Activated T-helper 17 cell treated with anti-CD3 and anti-CD28 coated beads, Interleukin-2, amount 50 U/mL, for 72 hours (primary cell): Measurements from ENCODE around the gene COPZ2. TPM values are rescaled to one million over a fixed set of nuclear protein-coding genes. Genes with fewer than 3 reads are reported as not detected.
"Not testable (repeated sequence)": the region's sequence is repeated elsewhere in the genome, so short reads cannot be mapped to it uniquely, and the experiment has no call there.

ENCODE experiments used
- ATAC-seq: fragments of 150-1000 bp; cut with Tn5 transposase; replicated peaks from 2 replicates; pipeline ENCODE4 v1.10.0; 2021; ENCODE audit warnings: mild to moderate bottlenecking, moderate library complexity
- H3K27ac Mint-ChIP-seq: one replicate; pipeline ENCODE4 v1.8.0; 2022; ENCODE audit warnings: mixed read lengths
- H3K27me3 Mint-ChIP-seq: one replicate; pipeline ENCODE4 v1.8.0; 2022; ENCODE audit warnings: mixed read lengths
- H3K36me3 Mint-ChIP-seq: one replicate; pipeline ENCODE4 v1.8.0; 2022; ENCODE audit warnings: low read depth, mild to moderate bottlenecking, mixed read lengths
- H3K4me1 Mint-ChIP-seq: one replicate; pipeline ENCODE4 v1.8.0; 2022; ENCODE audit warnings: mixed read lengths
- H3K4me3 Mint-ChIP-seq: one replicate; pipeline ENCODE4 v1.8.0; 2022; ENCODE audit warnings: mild to moderate bottlenecking, mixed read lengths
- H3K9me3 Mint-ChIP-seq: one replicate; pipeline ENCODE4 v1.8.0; 2022; ENCODE audit warnings: mixed read lengths
- total RNA-seq, 2 donors: library from RNA; stranded (reverse); gene quantifications; one replicate each; pipeline ENCODE4 v1.2.3, GENCODE V29; 2022

COPZ2 gene
- total RNA-seq, 2 donors from 2014 or later = 1.3 to 2.0 TPM

GRCh38 chr17:48013876-48014594, 23.6 kb downstream of the COPZ2 start:
- peaks cover 11% of the 10 kb centered on the region for H3K4me1 Mint-ChIP-seq
- H3K27me3 Mint-ChIP-seq = peaks cover 26% of the 10 kb centered on the region
- ATAC-seq = no peak
- no peaks in the 10 kb centered on the region for H3K9me3 Mint-ChIP-seq
- H3K36me3 Mint-ChIP-seq = no peaks in the 10 kb centered on the region
- H3K27ac Mint-ChIP-seq = no peak overlapping the region
- H3K4me3 Mint-ChIP-seq = no peak overlapping the region

- peak overlapping the region; percentile 59 for H3K4me3 Mint-ChIP-seq
- ATAC-seq = no peak
- H3K27ac Mint-ChIP-seq = no peak overlapping the region
- no peaks in the 10 kb centered on the region for H3K36me3 Mint-ChIP-seq
- no peaks in the 10 kb centered on the region for H3K9me3 Mint-ChIP-seq
- peaks cover 9% of the 10 kb centered on the region for H3K4me1 Mint-ChIP-seq
- peaks cover 31% of the 10 kb centered on the region for H3K27me3 Mint-ChIP-seq
Measured at GRCh38 chr17:48012654-48013053, 24.9 kb downstream of the COPZ2 start.

- peak; percentile 82 for ATAC-seq
- Mint-ChIP-seq H3K27me3 (peaks cover 34% of the 10 kb centered on the region), H3K4me1 (peaks cover 6% of the 10 kb centered on the region), H3K4me3 (peak overlapping the region; percentile 59), H3K9me3 (no peaks in the 10 kb centered on the region), H3K36me3 (no peaks in the 10 kb centered on the region), H3K27ac (no peak overlapping the region)
Measured at GRCh38 chr17:48012151-48012520, 25.5 kb downstream of the COPZ2 start.

DNA sequence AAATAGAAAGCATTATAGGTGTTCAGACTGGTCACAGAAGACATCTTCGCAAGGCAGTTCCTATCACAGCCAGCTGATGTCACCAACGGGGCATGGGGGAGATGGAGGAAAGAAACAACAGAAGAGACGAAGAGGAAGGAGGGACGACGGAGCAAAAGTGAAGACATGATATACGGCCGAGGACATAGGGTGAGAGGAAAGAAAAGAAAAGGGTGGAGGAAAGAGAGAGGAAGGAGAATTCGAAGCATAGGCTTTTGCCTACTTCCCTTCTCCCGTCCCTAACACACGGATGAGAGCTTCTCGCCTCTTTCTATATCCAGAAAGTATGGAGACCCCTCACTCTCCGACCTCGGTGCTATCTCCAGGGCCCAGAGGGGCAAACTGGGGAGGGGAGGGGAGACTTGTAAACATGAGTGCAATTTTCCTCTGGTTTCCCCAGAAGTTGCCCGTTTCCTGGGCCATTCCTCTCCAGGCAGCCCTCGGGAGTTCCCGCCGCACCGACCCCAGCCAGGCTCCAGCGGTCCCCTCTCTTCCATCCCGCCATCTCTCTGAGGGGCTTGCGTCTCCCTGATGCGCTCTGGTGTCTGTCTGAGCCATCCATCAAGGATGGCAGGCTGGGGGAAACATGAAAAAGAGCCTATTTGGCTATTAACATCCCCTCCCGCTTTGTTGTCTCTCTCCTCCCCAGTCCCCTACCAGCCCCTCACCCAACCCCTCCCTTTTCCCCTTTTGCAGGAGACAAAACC, 26.0 kb downstream of the COPZ2 start:
- Mint-ChIP-seq H3K27ac (no peak overlapping the region), H3K36me3 (no peaks in the 10 kb centered on the region), H3K4me3 (peak overlapping the region; percentile 59), H3K9me3 (no peaks in the 10 kb centered on the region), H3K27me3 (peaks cover 37% of the 10 kb centered on the region), H3K4me1 (peaks cover 6% of the 10 kb centered on the region)
- ATAC-seq = peak; percentile 72

- peaks cover 41% of the 10 kb centered on the region for H3K27me3 Mint-ChIP-seq
- no peak for ATAC-seq
- H3K4me3 Mint-ChIP-seq = no peak overlapping the region
- H3K36me3 Mint-ChIP-seq = no peaks in the 10 kb centered on the region
- H3K9me3 Mint-ChIP-seq = no peaks in the 10 kb centered on the region
- H3K27ac Mint-ChIP-seq = no peak overlapping the region
- H3K4me1 Mint-ChIP-seq = peaks cover 6% of the 10 kb centered on the region
Measured at GRCh38 chr17:48010193-48010592, 27.4 kb downstream of the COPZ2 start.

DNA sequence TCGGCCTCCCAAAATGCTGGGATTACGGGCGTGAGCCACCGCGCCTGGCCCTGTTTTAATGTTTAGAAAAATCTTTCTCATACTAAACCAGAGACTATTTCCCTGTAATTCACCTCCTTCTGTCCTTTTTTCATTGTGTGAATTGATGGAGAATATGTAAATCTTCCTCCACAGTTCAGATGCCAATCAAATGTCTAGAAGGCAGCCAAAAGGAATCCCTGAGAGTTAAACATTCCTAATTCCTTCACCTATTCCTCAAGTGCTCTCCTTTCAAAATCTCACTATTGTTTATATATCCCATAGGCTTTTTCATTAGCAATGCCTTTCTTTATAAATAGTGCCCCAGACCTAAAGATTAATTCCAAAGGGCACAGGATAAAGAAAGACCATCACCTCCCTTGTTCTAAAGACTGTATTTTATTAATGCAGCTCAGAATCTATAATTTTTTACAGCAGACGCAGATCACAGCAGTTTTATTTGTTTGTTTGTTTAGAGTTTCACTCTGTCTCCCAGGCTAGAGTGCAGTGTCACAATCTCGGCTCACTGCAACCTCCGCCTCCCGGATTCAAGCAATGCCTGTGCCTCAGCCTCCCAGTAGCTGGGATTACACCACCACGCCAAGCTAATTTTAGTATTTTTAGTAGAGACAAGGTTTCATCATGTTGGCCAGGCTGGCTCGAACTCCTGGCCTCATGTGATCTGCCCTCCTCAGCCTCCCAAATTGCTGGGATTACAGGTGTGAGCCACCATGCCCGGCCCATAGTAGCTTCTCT, 30.5 kb downstream of the COPZ2 start:
- no peak overlapping the region for H3K27ac Mint-ChIP-seq
- H3K4me1 Mint-ChIP-seq = peaks cover 12% of the 10 kb centered on the region
- no peak overlapping the region for H3K4me3 Mint-ChIP-seq
- no peaks in the 10 kb centered on the region for H3K36me3 Mint-ChIP-seq
- ATAC-seq = no peak
- H3K27me3 Mint-ChIP-seq = peaks cover 34% of the 10 kb centered on the region
- H3K9me3 Mint-ChIP-seq = no peaks in the 10 kb centered on the region

- Mint-ChIP-seq H3K36me3 (no peaks in the 10 kb centered on the region), H3K4me1 (peaks cover 7% of the 10 kb centered on the region), H3K9me3 (no peaks in the 10 kb centered on the region), H3K27ac (no peak overlapping the region), H3K27me3 (peaks cover 28% of the 10 kb centered on the region), H3K4me3 (no peak overlapping the region)
- peak; percentile 19 for ATAC-seq
Measured at GRCh38 chr17:48004983-48005382, 32.6 kb downstream of the COPZ2 start.

DNA sequence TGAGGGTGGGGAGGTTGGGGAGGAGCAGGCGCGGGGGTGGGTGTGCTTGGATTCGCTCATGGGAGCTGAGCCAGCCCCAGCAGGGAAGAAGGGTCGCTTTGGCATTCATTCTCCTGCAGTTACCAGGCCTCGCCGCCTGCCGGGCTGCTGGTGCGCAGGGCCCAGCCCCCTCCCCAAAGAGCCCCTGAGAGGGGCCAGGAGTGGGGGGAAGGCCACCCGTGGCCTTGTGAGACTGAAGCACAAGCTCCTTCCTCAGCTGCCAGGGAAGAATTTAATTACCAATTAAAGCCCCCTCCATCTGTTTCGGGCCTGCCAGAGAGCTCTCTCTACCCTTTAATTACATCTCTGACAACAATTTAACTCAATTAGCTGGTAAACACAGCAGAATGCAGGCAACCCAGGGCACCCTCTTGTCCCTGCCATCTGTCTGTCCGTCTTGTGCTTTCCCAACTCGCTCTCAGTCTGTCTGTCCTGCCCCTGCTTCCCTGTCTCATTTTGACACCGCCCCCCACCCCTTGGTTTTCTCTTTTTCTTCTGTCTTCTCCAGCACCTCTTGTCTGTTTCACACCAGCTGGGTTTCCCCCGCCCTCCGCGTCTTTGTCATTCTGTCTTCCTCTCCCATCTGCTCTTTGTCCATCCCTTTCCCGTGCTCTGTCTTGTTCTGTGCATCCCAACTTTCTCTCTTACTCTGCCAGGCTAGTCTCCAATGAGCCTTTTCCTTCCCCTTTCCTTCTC, 34.0 kb downstream of the COPZ2 start:
- no peak for ATAC-seq
- Mint-ChIP-seq H3K27ac (no peak overlapping the region), H3K27me3 (peaks cover 21% of the 10 kb centered on the region), H3K36me3 (no peaks in the 10 kb centered on the region), H3K4me1 (peaks cover 7% of the 10 kb centered on the region), H3K4me3 (no peak overlapping the region), H3K9me3 (no peaks in the 10 kb centered on the region)

GRCh38 chr17:48002916-48003416, 34.6 kb downstream of the COPZ2 start:
- Mint-ChIP-seq H3K27ac (no peak overlapping the region), H3K9me3 (no peaks in the 10 kb centered on the region), H3K27me3 (peaks cover 17% of the 10 kb centered on the region), H3K4me3 (no peak overlapping the region), H3K36me3 (no peaks in the 10 kb centered on the region), H3K4me1 (peaks cover 7% of the 10 kb centered on the region)
- ATAC-seq = no peak

GRCh38 chr17:48002266-48002915, 35.2 kb downstream of the COPZ2 start:
- no peaks in the 10 kb centered on the region for H3K9me3 Mint-ChIP-seq
- ATAC-seq = no peak
- no peak overlapping the region for H3K4me3 Mint-ChIP-seq
- H3K27me3 Mint-ChIP-seq = peaks cover 17% of the 10 kb centered on the region
- H3K36me3 Mint-ChIP-seq = no peaks in the 10 kb centered on the region
- H3K4me1 Mint-ChIP-seq = peaks cover 7% of the 10 kb centered on the region
- no peak overlapping the region for H3K27ac Mint-ChIP-seq

- H3K4me3 Mint-ChIP-seq, H3K27ac Mint-ChIP-seq, H3K9me3 Mint-ChIP-seq, ATAC-seq, H3K4me1 Mint-ChIP-seq, H3K36me3 Mint-ChIP-seq: not testable (repeated sequence)
- peaks cover 11% of the 10 kb centered on the region for H3K27me3 Mint-ChIP-seq
Measured at GRCh38 chr17:48001657-48002056, 35.9 kb downstream of the COPZ2 start.

GRCh38 chr17:48001197-48001596, 36.4 kb downstream of the COPZ2 start:
- Mint-ChIP-seq H3K36me3 (no peaks in the 10 kb centered on the region), H3K27ac (no peak overlapping the region), H3K4me3 (no peak overlapping the region), H3K9me3 (no peaks in the 10 kb centered on the region), H3K4me1 (peaks cover 7% of the 10 kb centered on the region), H3K27me3 (peaks cover 10% of the 10 kb centered on the region)
- ATAC-seq = no peak

- Mint-ChIP-seq H3K4me1 (peaks cover 7% of the 10 kb centered on the region), H3K4me3 (no peak overlapping the region)
- peak; percentile 44 for ATAC-seq
Measured at GRCh38 chr17:47999582-47999981, 38.0 kb downstream of the COPZ2 start.

DNA sequence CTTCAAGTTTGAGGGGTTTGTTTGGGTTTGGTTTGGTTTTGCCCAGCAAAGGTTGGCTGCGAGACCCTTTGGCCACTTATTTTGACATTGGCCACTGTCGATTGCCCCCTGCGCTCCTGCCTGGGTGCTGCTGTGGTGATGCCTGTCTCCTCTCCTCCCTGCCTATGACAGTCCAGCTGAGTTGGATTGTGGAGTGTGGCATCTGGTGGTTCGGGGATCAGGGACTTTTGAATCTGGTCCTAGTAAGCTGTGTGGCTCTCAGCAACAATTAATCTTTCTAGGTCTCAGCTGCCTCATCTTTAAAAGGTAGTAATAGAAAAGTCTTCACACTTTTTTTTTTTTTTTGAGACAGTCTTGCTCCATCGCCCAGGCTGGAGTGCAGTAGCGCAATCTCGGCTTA, 39.6 kb downstream of the COPZ2 start:
- Mint-ChIP-seq H3K36me3 (no peaks in the 10 kb centered on the region), H3K27ac (no peak overlapping the region), H3K9me3 (no peaks in the 10 kb centered on the region), H3K4me1 (no peaks in the 10 kb centered on the region), H3K27me3 (peaks cover 3% of the 10 kb centered on the region), H3K4me3 (no peak overlapping the region)
- ATAC-seq = no peak

More at GRCh38 chr17:47999582-47999981, 38.0 kb downstream of the COPZ2 start:
- no peaks in the 10 kb centered on the region for H3K9me3 Mint-ChIP-seq
- H3K36me3 Mint-ChIP-seq = no peaks in the 10 kb centered on the region
- peaks cover 7% of the 10 kb centered on the region for H3K27me3 Mint-ChIP-seq
- H3K27ac Mint-ChIP-seq = no peak overlapping the region
